DOHH2 (cell line): ENCODE measurements around the gene KDM4C.

Experiments used
- EZH2phosphoT487 ChIP-seq: fragments of 200-600 bp; sonication (generic); IDR thresholded peaks from 2 replicates; pipeline ENCODE4 v1.6.1; 2017; ENCODE audit warnings: borderline replicate concordance, mild to moderate bottlenecking, antibody characterized with exemption, low read length, moderate library complexity, mixed read lengths
- TF ChIP-seq, protein P1 (sequence below): fragments of 200-600 bp; sonication (generic); IDR thresholded peaks from one replicate; pipeline ENCODE4 v1.5.1; 2014; ENCODE audit warnings: antibody characterized with exemption, mild to moderate bottlenecking, low read depth, low read length; ENCODE audit not compliant: poor library complexity, severe bottlenecking

GRCh38 chr9:6712041-6712440 lies 45.7 kb upstream of the KDM4C start:
- TF ChIP-seq, protein P1, sequence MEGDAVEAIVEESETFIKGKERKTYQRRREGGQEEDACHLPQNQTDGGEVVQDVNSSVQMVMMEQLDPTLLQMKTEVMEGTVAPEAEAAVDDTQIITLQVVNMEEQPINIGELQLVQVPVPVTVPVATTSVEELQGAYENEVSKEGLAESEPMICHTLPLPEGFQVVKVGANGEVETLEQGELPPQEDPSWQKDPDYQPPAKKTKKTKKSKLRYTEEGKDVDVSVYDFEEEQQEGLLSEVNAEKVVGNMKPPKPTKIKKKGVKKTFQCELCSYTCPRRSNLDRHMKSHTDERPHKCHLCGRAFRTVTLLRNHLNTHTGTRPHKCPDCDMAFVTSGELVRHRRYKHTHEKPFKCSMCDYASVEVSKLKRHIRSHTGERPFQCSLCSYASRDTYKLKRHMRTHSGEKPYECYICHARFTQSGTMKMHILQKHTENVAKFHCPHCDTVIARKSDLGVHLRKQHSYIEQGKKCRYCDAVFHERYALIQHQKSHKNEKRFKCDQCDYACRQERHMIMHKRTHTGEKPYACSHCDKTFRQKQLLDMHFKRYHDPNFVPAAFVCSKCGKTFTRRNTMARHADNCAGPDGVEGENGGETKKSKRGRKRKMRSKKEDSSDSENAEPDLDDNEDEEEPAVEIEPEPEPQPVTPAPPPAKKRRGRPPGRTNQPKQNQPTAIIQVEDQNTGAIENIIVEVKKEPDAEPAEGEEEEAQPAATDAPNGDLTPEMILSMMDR = no peak
- no peak for TF ChIP-seq EZH2phosphoT487
